IMR-90 (cell line): ENCODE measurements around the gene SLC35B2. TPM values are rescaled to one million over a fixed set of nuclear protein-coding genes. Genes with fewer than 3 reads are reported as not detected.

Source experiments
- ATAC-seq: fragments of 200-7000 bp; cut with Tn5 transposase; 2 replicates; pipeline ENCODE4 v1.9.1; 2020; ENCODE audit warnings: low read depth, mild to moderate bottlenecking, moderate library complexity
- BruUV-seq: library from RNA; stranded (reverse); fragments of 400-500 nt; replicated peaks from 2 replicates; lab custom pipeline; 2021; lab: Mats Ljungman, UMichigan
- CTCF ChIA-PET: fragments of 300-600 bp; formaldehyde crosslinking; extraction: SDS; loops from one replicate; lab custom pipeline; 2021; ENCODE audit warnings: antibody characterized with exemption; lab: Yijun Ruan, JAX
- POLR2A ChIA-PET: fragments of 300-600 bp; sonication (Branson Sonifier 250); formaldehyde crosslinking; loops from one replicate; lab custom pipeline; 2022; ENCODE audit warnings: antibody characterized with exemption; ENCODE audit not compliant: unreplicated experiment; lab: Charles Lee
- DNase-seq: peaks from one replicate; pipeline ENCODE4 v3.0.0; 2013
- H2AFZ ChIP-seq: replicated peaks from 2 replicates; pipeline ENCODE3; 2013; ENCODE audit warnings: low read length, mild to moderate bottlenecking; ENCODE audit not compliant: poor library complexity
- H2AK5ac ChIP-seq: 2 replicates; pipeline ENCODE4 v1.6.1; 2013; ENCODE audit warnings: low read depth, low read length, inconsistent platforms
- H2AK9ac ChIP-seq: replicated peaks from 2 replicates; pipeline ENCODE3; 2013; ENCODE audit warnings: mild to moderate bottlenecking, low read depth, low read length, moderate library complexity; ENCODE audit not compliant: poor library complexity
- H2BK120ac ChIP-seq: 2 replicates; pipeline ENCODE4 v1.6.1; 2013; ENCODE audit warnings: low read depth, low read length, inconsistent platforms
- H2BK15ac ChIP-seq: 3 replicates; pipeline ENCODE4 v1.6.1; 2013; ENCODE audit warnings: low read depth, low read length, inconsistent platforms
- H2BK20ac ChIP-seq: 2 replicates; pipeline ENCODE4 v1.6.1; 2013; ENCODE audit warnings: low read depth, mild to moderate bottlenecking, inconsistent platforms, low read length, moderate library complexity
- H2BK5ac ChIP-seq: 2 replicates; pipeline ENCODE4 v1.6.1; 2013; ENCODE audit warnings: mild to moderate bottlenecking, low read depth, low read length, inconsistent platforms; ENCODE audit not compliant: poor library complexity, severe bottlenecking
- H3K14ac ChIP-seq: replicated peaks from 2 replicates; pipeline ENCODE4 v1.6.1; 2013; ENCODE audit warnings: low read depth, low read length, inconsistent platforms
- H3K18ac ChIP-seq: 2 replicates; pipeline ENCODE4 v1.6.1; 2013; ENCODE audit warnings: low read depth, low read length, control low read depth
- H3K23ac ChIP-seq: 2 replicates; pipeline ENCODE4 v1.6.1; 2013; ENCODE audit warnings: low read depth, low read length, inconsistent platforms
- H3K27ac ChIP-seq: 2 replicates; pipeline ENCODE4 v1.5.1; 2013; ENCODE audit warnings: mild to moderate bottlenecking, control low read depth, low read length; ENCODE audit not compliant: insufficient read depth
- H3K27me3 ChIP-seq: 2 replicates; pipeline ENCODE4 v1.6.1; 2013; ENCODE audit warnings: low read length; ENCODE audit not compliant: control insufficient read depth, insufficient read depth
- H3K36me3 ChIP-seq: 2 replicates; pipeline ENCODE4 v1.6.1; 2013; ENCODE audit warnings: low read length, mixed read lengths; ENCODE audit not compliant: control insufficient read depth, insufficient read depth
- H3K4ac ChIP-seq: 2 replicates; pipeline ENCODE4 v1.6.1; 2013; ENCODE audit warnings: low read depth, low read length, inconsistent platforms
- H3K4me1 ChIP-seq: 2 replicates; pipeline ENCODE4 v1.6.1; 2013; ENCODE audit warnings: low read length, mixed read lengths; ENCODE audit not compliant: control insufficient read depth, insufficient read depth
- H3K4me2 ChIP-seq: 2 replicates; pipeline ENCODE4 v1.6.1; 2013; ENCODE audit warnings: low read depth, mild to moderate bottlenecking, control low read depth, low read length, moderate library complexity
- H3K4me3 ChIP-seq: 2 replicates; pipeline ENCODE4 v1.5.1; 2013; ENCODE audit warnings: low read depth, mild to moderate bottlenecking, control low read depth, low read length, moderate library complexity; ENCODE audit not compliant: insufficient read depth
- H3K56ac ChIP-seq: 2 replicates; pipeline ENCODE4 v1.6.1; 2013; ENCODE audit warnings: low read length, inconsistent platforms; ENCODE audit not compliant: insufficient read depth; ENCODE audit errors: extremely low read depth
- H3K79me1 ChIP-seq, 2 experiments: 2 replicates each; pipeline ENCODE4 v1.6.1; 2013; ENCODE audit warnings: low read length in 2 of 2, inconsistent platforms in 1 of 2, low read depth in 1 of 2
- H3K9ac ChIP-seq: 2 replicates; pipeline ENCODE4 v1.6.1; 2013; ENCODE audit warnings: low read depth, low read length, control low read depth
- H3K9me1 ChIP-seq: 2 replicates; pipeline ENCODE4 v1.6.1; 2013; ENCODE audit warnings: low read length, inconsistent platforms; ENCODE audit not compliant: insufficient read depth
- H3K9me3 ChIP-seq: 2 replicates; pipeline ENCODE4 v1.6.1; 2013; ENCODE audit warnings: low read length; ENCODE audit not compliant: control insufficient read depth, insufficient read depth
- H4K20me1 ChIP-seq: 2 replicates; pipeline ENCODE4 v1.6.1; 2013; ENCODE audit warnings: low read length, inconsistent platforms; ENCODE audit not compliant: insufficient read depth
- H4K5ac ChIP-seq: 2 replicates; pipeline ENCODE4 v1.6.1; 2013; ENCODE audit warnings: mild to moderate bottlenecking, low read depth, low read length, control low read depth
- H4K8ac ChIP-seq, 2 experiments: 2 replicates each; pipeline ENCODE4 v1.6.1; 2013; ENCODE audit warnings: low read depth in 2 of 2, low read length in 2 of 2, control low read depth in 1 of 2, inconsistent platforms in 1 of 2
- H4K91ac ChIP-seq: 2 replicates; pipeline ENCODE4 v1.6.1; 2013; ENCODE audit warnings: low read depth, low read length, inconsistent platforms; ENCODE audit not compliant: insufficient read depth
- BHLHE40 ChIP-seq: fragments of 150-350 bp; IDR thresholded peaks from 2 replicates; pipeline ENCODE4 v1.6.1; 2016; ENCODE audit warnings: mild to moderate bottlenecking, low read depth, low read length
- CHD1 ChIP-seq: IDR thresholded peaks from 2 replicates; pipeline ENCODE4 v1.6.1; 2012; ENCODE audit warnings: low read depth, low read length, improper control_type of control experiment
- FOS ChIP-seq: fragments of 150-350 bp; IDR thresholded peaks from 2 replicates; pipeline ENCODE4 v1.6.1; 2016; ENCODE audit warnings: low read depth, low read length
- MAZ ChIP-seq: IDR thresholded peaks from 2 replicates; pipeline ENCODE4 v1.6.1; 2012; ENCODE audit warnings: low read depth, mild to moderate bottlenecking, low read length, improper control_type of control experiment, moderate library complexity, borderline replicate concordance
- MXI1 ChIP-seq: IDR thresholded peaks from 2 replicates; pipeline ENCODE4 v1.6.1; 2012; ENCODE audit warnings: low read depth, mild to moderate bottlenecking, low read length, moderate library complexity, borderline replicate concordance
- WGBS, 2 experiments: methylation state at CpG; one replicate each; pipeline versions ENCODE4 v1.1.5 to v1.1.7; 2013; ENCODE audit warnings: missing lambda C conversion rate in 2 of 2; ENCODE audit not compliant: insufficient read length in 1 of 2; ENCODE audit errors: extremely low coverage in 2 of 2; 5-methylcytosine and 5-hydroxymethylcytosine counted together
- dilution Hi-C: fragments of 300-500 bp; cut with HindIII; formaldehyde crosslinking; loops from one replicate; pipeline ENCODE4 v1.14.3; 2018; ENCODE audit warnings: low sequenced_read_pairs; ENCODE audit not compliant: unreplicated experiment
- in situ Hi-C: fragments of 300-500 bp; cut with MboI; formaldehyde crosslinking; loops from 3 replicates; pipeline ENCODE4 v1.14.3; 2019; ENCODE audit warnings: low sequenced_read_pairs, inconsistent platforms, mixed read lengths
- intact Hi-C: fragments of 100-400 bp; cut with micrococcal nuclease; formaldehyde crosslinking; loops from 2 replicates; pipeline ENCODE4 v1.10.0; 2022
- polyA plus RNA-seq, 3 experiments: library from polyadenylated mRNA; depleted of rRNA; stranded (reverse); fragments of >200 nt; gene quantifications; 2 replicates each; pipeline ENCODE4 v1.2.3, GENCODE V29; 2012; ENCODE audit warnings: low replicate concordance in 1 of 3
- total RNA-seq: library from RNA; depleted of rRNA; stranded (reverse); fragments of >200 nt; gene quantifications from 2 replicates; pipeline ENCODE4 v1.2.3, GENCODE V29; 2012

SLC35B2 gene
- total and polyA plus RNA-seq, 2 of the 4 experiments (the other 2 are of a cell fraction) = 51.4 to 89.9 TPM

DNA sequence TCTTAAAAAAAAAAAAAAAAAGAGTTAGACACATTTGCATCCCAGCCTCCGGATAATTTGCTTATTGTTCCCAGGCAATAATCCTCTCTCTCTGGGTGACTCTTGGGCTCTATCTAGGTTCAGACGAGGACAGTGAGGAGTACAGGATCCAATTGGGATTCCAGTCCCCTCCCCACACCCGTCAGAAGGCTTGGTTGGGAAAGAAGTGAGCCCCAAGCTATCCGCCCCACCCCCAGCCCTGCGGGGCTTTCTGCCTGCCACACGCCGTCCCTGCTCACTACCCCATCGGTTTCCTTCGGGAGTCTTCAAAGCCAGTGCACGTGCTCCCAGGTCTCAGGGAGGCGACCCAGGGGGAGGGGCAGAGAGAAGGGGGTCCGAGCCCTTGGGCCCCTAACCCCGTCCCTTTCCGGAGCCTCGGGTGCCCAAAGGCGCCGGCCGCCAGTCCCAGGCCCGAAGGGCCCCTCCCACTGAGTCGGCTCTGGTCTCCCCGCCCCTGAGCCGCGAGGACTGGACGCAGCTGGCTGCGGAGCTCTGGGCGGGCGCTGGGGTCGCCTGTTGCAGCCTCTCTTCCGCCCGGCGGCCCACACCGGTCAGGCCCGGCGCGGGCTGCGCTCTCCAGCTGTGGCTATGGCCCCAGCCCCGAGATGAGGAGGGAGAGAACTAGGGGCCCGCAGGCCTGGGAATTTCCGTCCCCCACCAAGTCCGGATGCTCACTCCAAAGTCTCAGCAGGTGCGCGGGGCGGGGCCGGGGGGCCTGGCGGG, 38.1 kb downstream of the SLC35B2 start:
- Histone ChIP-seq H3K9ac (peak overlapping the region; percentile 32; the same call in 1 of the 2 replicates), H3K4ac (peak overlapping the region; percentile 78), H4K5ac (no peak overlapping the region), H3K4me3 (peak overlapping the region; percentile 46), H3K18ac (no peak overlapping the region; the same call in 1 of the 2 replicates), H2BK15ac (no peak overlapping the region), H2BK120ac (no peak overlapping the region), H3K56ac (no peak overlapping the region), H3K9me1 (peaks cover 4% of the 10 kb centered on the region; the same call in 1 of the 2 replicates), H3K27me3 (peaks cover 13% of the 10 kb centered on the region), H3K4me2 (peak overlapping the region; percentile 86), H3K36me3 (no peaks in the 10 kb centered on the region), H3K4me1 (peaks cover 13% of the 10 kb centered on the region), H2BK20ac (no peak overlapping the region), H3K14ac (no peak overlapping the region), H2AK9ac (peak overlapping the region; percentile 77), H3K9me3 (no peaks in the 10 kb centered on the region), H3K79me1 (0 out of 4 replicates have a peak, but pooled peaks cover 0 to under 1% of the 10 kb centered on the region in 2 experiments), H3K27ac (no peak overlapping the region), H4K8ac (peak overlapping the region in 1 of 2 experiments; percentile 72; a peak in 1 of 4 replicates), H4K20me1 (no peaks in the 10 kb centered on the region), H2BK5ac (no peak overlapping the region), H3K23ac (no peak overlapping the region; the same call in 1 of the 2 replicates), H2AK5ac (no peak overlapping the region), H4K91ac (no peak overlapping the region), H2AFZ (peak overlapping the region; percentile 98)
- intact Hi-C loops = no loop called here
- dilution Hi-C loops = no loop called here
- DNase-seq = peak; percentile 55
- no TSS peak for BruUV-seq
- POLR2A ChIA-PET = interaction anchor here (0.5 kb wide), 1 partner anchor 29 kb away, joined by 8 read pairs; no protein-coding TSS in a partner anchor
- CTCF ChIA-PET = no interaction called here
- WGBS, 2 experiments = no CpG with 5 or more reads among the region's 45 CpGs
- ATAC-seq = peak; percentile 75
- in situ Hi-C loops = no loop called here
- TF ChIP-seq MAZ (peak; percentile 22; the same call in 1 of the 2 replicates), BHLHE40 (no peak), CHD1 (no peak), MXI1 (no peak; the same call in 1 of the 2 replicates), FOS (no peak)
